ENCODE results near the gene ASAH2B. TPM values are rescaled to one million over a fixed set of nuclear protein-coding genes. Genes with fewer than 3 reads are reported as not detected.
A peak's percentile ranks its signal among the peaks of the same experiment; 100 is the strongest.
"Not testable (repeated sequence)": the region's sequence is repeated elsewhere in the genome, so short reads cannot be mapped to it uniquely, and the experiment has no call there.

ASAH2B gene
- polyA plus RNA-seq, 4 donors = 4.8 to 17.2 (median 10.3) TPM

DNA sequence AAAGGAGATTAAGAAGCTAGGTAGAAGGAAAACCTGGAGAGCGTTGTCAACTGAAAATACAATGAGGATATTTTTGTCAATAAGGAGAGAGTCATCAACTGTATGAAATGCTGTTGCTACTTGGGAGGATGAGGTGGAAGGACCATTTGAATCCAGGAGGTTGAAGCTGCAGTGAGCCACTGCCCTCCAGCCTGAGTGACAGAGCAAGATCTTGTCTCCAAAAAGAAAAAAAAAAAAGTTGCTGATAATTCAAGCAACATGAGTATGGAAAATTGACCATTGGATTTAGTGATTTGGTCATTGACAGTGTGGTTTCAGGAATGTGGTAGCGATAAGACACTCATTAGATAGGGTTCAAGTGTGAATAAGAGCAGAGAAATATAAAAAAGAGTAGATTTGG lies 11.6 kb upstream of the ASAH2B start:
- H3K27me3 ChIP-seq (ENCODE audit: control insufficient read depth in 3 of 3, insufficient read depth in 3 of 3, low read length in 3 of 3); H3K4me1 ChIP-seq (ENCODE audit: control insufficient read depth in 3 of 3, insufficient read depth in 2 of 3, low read depth in 1 of 3, low read length in 2 of 3); H3K36me3 ChIP-seq (ENCODE audit: control insufficient read depth in 3 of 3, insufficient read depth in 2 of 3, low read depth in 1 of 3, low read length in 3 of 3); H3K27ac ChIP-seq (ENCODE audit: low read depth in 1 of 3, low read length in 2 of 3); FAIRE-seq; H3K9me3 ChIP-seq (ENCODE audit: control insufficient read depth in 2 of 2, insufficient read depth in 1 of 2, low read depth in 1 of 2, low read length in 1 of 2); H3K4me3 ChIP-seq (ENCODE audit: low read depth in 1 of 3, low read length in 3 of 3); DNase-seq: not testable (repeated sequence)
- WGBS, 3 donors = 84 to 93% (median 90%) methylated on average over 2 of the region's 2 CpGs

DNA sequence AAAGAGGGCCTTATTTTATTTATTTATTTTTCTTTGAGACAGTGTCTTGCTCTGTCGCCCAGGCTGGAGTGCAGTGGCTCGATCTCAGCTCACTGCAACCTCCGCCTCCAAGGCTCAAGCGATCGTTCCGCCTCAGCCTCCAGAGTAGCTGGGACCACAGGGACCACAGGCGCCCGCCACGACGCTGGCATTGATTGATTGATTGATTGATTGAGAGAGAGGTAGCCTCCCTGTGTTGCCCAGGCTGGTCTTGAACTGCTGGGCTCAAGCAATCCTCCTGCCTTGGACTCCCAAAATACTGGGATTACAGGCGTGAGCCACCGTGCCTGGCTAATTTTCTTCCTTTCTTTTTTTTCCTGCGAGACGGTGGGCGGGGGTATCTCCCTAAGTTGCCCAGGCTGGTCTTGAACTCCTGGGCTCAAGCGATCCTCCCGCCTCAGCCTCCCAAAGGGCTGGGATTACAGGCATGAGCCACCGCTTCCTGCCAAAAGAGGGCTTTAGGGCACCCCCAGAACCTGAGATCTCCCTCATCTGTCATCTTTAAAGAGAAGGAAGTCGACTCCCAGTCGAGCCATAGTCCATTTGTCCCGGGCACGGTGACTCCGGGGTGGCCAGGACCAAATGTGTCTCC lies 634 bp upstream of the ASAH2B start:
- H3K27ac ChIP-seq (ENCODE audit: low read depth in 1 of 3, low read length in 2 of 3) = peak overlapping the region; percentile 43 to 92 (median 64)
- H3K27me3 ChIP-seq (ENCODE audit: control insufficient read depth in 3 of 3, insufficient read depth in 3 of 3, low read length in 3 of 3) = not testable (repeated sequence)

DNA sequence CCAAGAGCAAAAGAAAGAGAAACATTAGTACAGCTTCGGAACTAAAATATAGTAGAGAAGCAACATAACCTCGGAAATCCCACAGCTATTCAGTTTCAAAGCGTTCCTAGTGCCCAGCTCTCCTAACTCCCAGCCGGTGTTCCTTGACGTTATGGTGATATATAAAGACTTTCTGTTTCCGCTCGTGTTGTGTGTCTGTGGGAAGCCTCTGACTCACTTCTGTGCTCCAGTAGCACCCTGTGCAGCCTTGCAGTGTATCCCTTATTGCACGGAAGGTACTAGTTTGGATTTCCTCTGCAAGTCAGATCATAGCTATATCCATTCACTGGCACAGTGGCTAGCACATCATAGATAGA lies 535 bp downstream of the ASAH2B start:
- Histone ChIP-seq H3K4me3 (ENCODE audit: low read depth in 1 of 3, low read length in 3 of 3) (peak overlapping the region in 2 of 3 donors; percentile 48 to 73), H3K36me3 (ENCODE audit: control insufficient read depth in 3 of 3, insufficient read depth in 2 of 3, low read depth in 1 of 3, low read length in 3 of 3) (no peaks in the 10 kb centered on the region), H3K9me3 (ENCODE audit: control insufficient read depth in 2 of 2, insufficient read depth in 1 of 2, low read depth in 1 of 2, low read length in 1 of 2) (no peaks in the 10 kb centered on the region), H3K27ac (ENCODE audit: low read depth in 1 of 3, low read length in 2 of 3) (peak overlapping the region; percentile 37 to 92 (median 64)), H3K4me1 (ENCODE audit: control insufficient read depth in 3 of 3, insufficient read depth in 2 of 3, low read depth in 1 of 3, low read length in 2 of 3) (no peaks in the 10 kb centered on the region), H3K27me3 (ENCODE audit: control insufficient read depth in 3 of 3, insufficient read depth in 3 of 3, low read length in 3 of 3) (no peaks in the 10 kb centered on the region)
- WGBS, 3 donors = 1% methylated on average over 8 of the region's 8 CpGs
- no peak for FAIRE-seq
- peak in 1 of 2 donors; percentile 42 for DNase-seq

More for the DNA sequence above, 634 bp upstream of the ASAH2B start:
- DNase-seq; H3K9me3 ChIP-seq (ENCODE audit: control insufficient read depth in 2 of 2, insufficient read depth in 1 of 2, low read depth in 1 of 2, low read length in 1 of 2); H3K4me1 ChIP-seq (ENCODE audit: control insufficient read depth in 3 of 3, insufficient read depth in 2 of 3, low read depth in 1 of 3, low read length in 2 of 3); FAIRE-seq; H3K36me3 ChIP-seq (ENCODE audit: control insufficient read depth in 3 of 3, insufficient read depth in 2 of 3, low read depth in 1 of 3, low read length in 3 of 3): not testable (repeated sequence)
- 68 to 71% (median 69%) methylated on average over 23 of the region's 23 CpGs for WGBS, 3 donors
- peak overlapping the region; percentile 48 to 76 (median 73) for H3K4me3 ChIP-seq (ENCODE audit: low read depth in 1 of 3, low read length in 3 of 3)

DNA sequence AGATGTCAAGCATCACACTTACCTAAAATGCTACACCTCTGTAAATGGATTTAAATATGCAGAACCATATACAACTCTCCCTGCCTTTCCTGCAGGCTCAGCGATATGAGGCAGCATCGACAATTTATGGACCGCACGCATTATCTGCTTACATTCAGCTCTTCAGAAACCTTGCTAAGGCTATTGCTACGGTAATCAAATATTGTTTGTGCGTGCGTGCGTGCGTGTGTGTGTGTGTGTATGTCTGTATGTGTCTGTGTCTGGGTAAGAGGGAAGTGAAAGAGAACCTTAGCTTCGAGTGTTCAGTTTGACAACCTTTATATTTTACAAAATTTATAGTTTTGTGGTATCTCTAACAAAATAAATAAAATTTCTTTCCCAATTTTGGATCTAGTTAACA lies 3.1 kb downstream of the ASAH2B start:
- not testable (repeated sequence) for H3K27ac ChIP-seq (ENCODE audit: low read depth in 1 of 3, low read length in 2 of 3); FAIRE-seq; H3K4me3 ChIP-seq (ENCODE audit: low read depth in 1 of 3, low read length in 3 of 3); H3K27me3 ChIP-seq (ENCODE audit: control insufficient read depth in 3 of 3, insufficient read depth in 3 of 3, low read length in 3 of 3); DNase-seq; H3K4me1 ChIP-seq (ENCODE audit: control insufficient read depth in 3 of 3, insufficient read depth in 2 of 3, low read depth in 1 of 3, low read length in 2 of 3); H3K9me3 ChIP-seq (ENCODE audit: control insufficient read depth in 2 of 2, insufficient read depth in 1 of 2, low read depth in 1 of 2, low read length in 1 of 2); H3K36me3 ChIP-seq (ENCODE audit: control insufficient read depth in 3 of 3, insufficient read depth in 2 of 3, low read depth in 1 of 3, low read length in 3 of 3)
- WGBS, 3 donors = 92 to 98% (median 92%) methylated on average over 10 of the region's 10 CpGs

DNA sequence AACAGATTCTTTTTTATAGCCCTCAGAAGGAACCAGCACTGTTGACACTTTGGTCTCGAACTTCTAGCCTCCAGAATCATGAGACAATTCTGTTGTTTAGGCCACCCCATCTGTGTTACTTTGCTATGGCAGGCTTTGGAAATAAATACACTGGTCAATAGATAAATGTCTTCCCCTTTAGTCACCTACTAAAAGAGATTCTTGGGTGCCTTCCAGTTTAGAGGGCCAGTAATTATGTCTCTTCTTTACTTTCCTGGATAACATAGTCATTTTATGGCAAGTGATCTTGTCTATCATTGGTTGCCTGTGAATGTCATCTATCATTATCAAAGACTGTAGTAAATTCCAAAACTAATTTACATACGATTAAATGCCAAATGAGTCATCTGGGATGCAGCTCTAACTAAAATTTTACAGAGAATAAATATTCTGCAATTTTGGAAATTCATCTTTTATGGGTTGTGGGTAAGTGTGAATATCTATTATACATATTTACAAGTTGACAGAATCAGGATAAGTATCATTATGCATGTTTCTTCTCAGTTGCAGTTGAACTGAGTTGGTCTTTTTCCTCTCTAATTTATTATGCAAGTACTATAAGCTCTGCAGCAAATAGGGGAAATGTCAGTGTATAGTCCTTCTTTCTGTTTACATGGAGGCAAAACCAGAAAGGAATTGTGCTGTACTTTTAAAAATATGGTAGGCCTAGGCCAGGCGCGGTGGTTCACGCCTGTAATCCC lies 27.2 kb downstream of the ASAH2B start:
- H3K9me3 ChIP-seq (ENCODE audit: control insufficient read depth in 2 of 2, insufficient read depth in 1 of 2, low read depth in 1 of 2, low read length in 1 of 2); H3K36me3 ChIP-seq (ENCODE audit: control insufficient read depth in 3 of 3, insufficient read depth in 2 of 3, low read depth in 1 of 3, low read length in 3 of 3); H3K27me3 ChIP-seq (ENCODE audit: control insufficient read depth in 3 of 3, insufficient read depth in 3 of 3, low read length in 3 of 3); DNase-seq; H3K4me3 ChIP-seq (ENCODE audit: low read depth in 1 of 3, low read length in 3 of 3); H3K27ac ChIP-seq (ENCODE audit: low read depth in 1 of 3, low read length in 2 of 3); H3K4me1 ChIP-seq (ENCODE audit: control insufficient read depth in 3 of 3, insufficient read depth in 2 of 3, low read depth in 1 of 3, low read length in 2 of 3); FAIRE-seq: not testable (repeated sequence)
- WGBS, 3 donors = 83 to 99% (median 95%) methylated on average over 4 to 5 of the region's 5 CpGs

DNA sequence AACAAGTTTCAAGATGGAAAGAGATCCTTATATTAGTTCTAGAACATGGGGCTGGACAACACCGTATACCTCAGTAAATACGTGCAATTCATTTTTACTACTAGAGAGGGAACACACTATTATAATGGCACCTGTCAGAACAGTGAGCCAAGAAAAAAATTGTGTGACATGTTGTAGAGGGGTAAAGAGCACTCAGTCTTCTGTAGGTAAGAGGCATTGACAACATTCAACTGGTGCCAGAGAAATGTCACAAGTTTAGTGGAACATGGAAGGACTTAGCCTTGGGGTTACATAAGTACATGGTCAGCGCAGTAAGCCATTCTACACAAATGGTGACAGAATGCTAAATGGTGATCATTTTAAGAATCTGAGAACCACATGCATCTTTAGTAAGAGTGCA lies 32.3 kb downstream of the ASAH2B start:
- 90 to 100% (median 92%) methylated on average over 3 of the region's 3 CpGs for WGBS, 3 donors
- H3K27ac ChIP-seq (ENCODE audit: low read depth in 1 of 3, low read length in 2 of 3); H3K4me3 ChIP-seq (ENCODE audit: low read depth in 1 of 3, low read length in 3 of 3); H3K27me3 ChIP-seq (ENCODE audit: control insufficient read depth in 3 of 3, insufficient read depth in 3 of 3, low read length in 3 of 3); H3K36me3 ChIP-seq (ENCODE audit: control insufficient read depth in 3 of 3, insufficient read depth in 2 of 3, low read depth in 1 of 3, low read length in 3 of 3); H3K9me3 ChIP-seq (ENCODE audit: control insufficient read depth in 2 of 2, insufficient read depth in 1 of 2, low read depth in 1 of 2, low read length in 1 of 2); FAIRE-seq; H3K4me1 ChIP-seq (ENCODE audit: control insufficient read depth in 3 of 3, insufficient read depth in 2 of 3, low read depth in 1 of 3, low read length in 2 of 3); DNase-seq: not testable (repeated sequence)

DNA sequence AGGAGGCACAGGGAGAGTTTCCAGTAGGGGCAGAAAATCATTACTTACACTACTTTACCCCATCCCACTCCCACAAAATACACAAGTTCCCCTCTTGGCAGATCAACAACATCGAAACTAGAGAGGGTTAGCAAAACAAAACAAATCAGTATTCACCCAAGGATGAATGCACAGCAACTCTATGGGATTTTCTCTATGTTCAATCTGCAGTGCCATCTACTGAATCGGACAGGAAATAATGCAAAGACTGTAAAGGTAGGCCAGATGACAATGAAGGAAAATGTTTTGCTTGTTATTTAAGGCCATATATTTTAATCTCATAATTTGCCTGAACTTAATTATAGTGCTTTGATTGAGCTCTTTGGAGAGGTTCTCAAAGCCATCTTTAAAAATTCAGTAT lies 35.1 kb downstream of the ASAH2B start:
- H3K9me3 ChIP-seq (ENCODE audit: control insufficient read depth in 2 of 2, insufficient read depth in 1 of 2, low read depth in 1 of 2, low read length in 1 of 2); H3K36me3 ChIP-seq (ENCODE audit: control insufficient read depth in 3 of 3, insufficient read depth in 2 of 3, low read depth in 1 of 3, low read length in 3 of 3); H3K4me1 ChIP-seq (ENCODE audit: control insufficient read depth in 3 of 3, insufficient read depth in 2 of 3, low read depth in 1 of 3, low read length in 2 of 3); H3K4me3 ChIP-seq (ENCODE audit: low read depth in 1 of 3, low read length in 3 of 3); FAIRE-seq; DNase-seq; H3K27ac ChIP-seq (ENCODE audit: low read depth in 1 of 3, low read length in 2 of 3); H3K27me3 ChIP-seq (ENCODE audit: control insufficient read depth in 3 of 3, insufficient read depth in 3 of 3, low read length in 3 of 3): not testable (repeated sequence)
- 58 to 68% (median 60%) methylated on average over 2 of the region's 2 CpGs for WGBS, 3 donors

DNA sequence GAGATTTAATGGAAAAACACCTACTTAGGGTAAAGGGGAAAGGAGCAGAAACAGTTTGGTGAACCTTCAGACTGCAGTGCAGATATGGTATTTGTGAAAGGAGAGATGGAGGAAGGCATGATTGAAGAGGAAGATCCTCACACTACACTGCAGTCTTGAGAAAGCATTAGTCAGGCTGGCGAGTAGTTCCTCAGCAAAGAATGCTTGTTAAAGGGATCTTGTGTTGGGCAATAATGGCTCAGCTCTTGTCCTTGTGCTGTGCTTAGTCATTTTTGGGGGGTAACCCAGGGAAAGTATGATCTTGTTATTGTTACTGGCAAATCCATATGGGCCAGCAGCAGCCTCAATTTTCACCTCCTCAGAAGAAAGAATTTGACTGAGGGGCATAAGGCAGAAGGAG lies 40.3 kb downstream of the ASAH2B start:
- not testable (repeated sequence) for H3K36me3 ChIP-seq (ENCODE audit: control insufficient read depth in 3 of 3, insufficient read depth in 2 of 3, low read depth in 1 of 3, low read length in 3 of 3); H3K9me3 ChIP-seq (ENCODE audit: control insufficient read depth in 2 of 2, insufficient read depth in 1 of 2, low read depth in 1 of 2, low read length in 1 of 2); FAIRE-seq; H3K27ac ChIP-seq (ENCODE audit: low read depth in 1 of 3, low read length in 2 of 3); H3K27me3 ChIP-seq (ENCODE audit: control insufficient read depth in 3 of 3, insufficient read depth in 3 of 3, low read length in 3 of 3); DNase-seq; H3K4me3 ChIP-seq (ENCODE audit: low read depth in 1 of 3, low read length in 3 of 3); H3K4me1 ChIP-seq (ENCODE audit: control insufficient read depth in 3 of 3, insufficient read depth in 2 of 3, low read depth in 1 of 3, low read length in 2 of 3)
- WGBS, 3 donors = 69 to 85% (median 83%) methylated on average over 1 of the region's 1 CpG

DNA sequence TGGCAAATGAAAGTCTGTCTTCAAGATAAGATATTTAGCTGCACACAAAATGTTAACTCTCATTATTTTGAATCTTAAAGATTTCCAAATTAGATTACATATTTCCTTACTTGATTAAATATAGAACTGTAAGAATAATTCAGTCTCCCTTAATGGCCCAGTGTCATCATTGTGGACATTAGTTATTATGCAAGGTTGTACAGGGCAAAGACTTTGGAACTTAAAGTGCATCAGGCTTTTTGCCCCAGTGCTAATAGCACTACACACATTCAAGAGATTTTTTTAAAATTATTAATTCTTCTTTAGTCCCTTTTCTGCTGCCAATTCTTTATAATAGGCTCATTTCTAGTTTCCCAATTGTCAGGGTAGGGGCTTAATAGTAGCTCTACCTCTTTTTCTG lies 42.3 kb downstream of the ASAH2B start:
- H3K4me1 ChIP-seq (ENCODE audit: control insufficient read depth in 3 of 3, insufficient read depth in 2 of 3, low read depth in 1 of 3, low read length in 2 of 3) = not testable (repeated sequence)

More for the DNA sequence above, 42.3 kb downstream of the ASAH2B start:
- FAIRE-seq; DNase-seq; H3K36me3 ChIP-seq (ENCODE audit: control insufficient read depth in 3 of 3, insufficient read depth in 2 of 3, low read depth in 1 of 3, low read length in 3 of 3); H3K4me3 ChIP-seq (ENCODE audit: low read depth in 1 of 3, low read length in 3 of 3); H3K9me3 ChIP-seq (ENCODE audit: control insufficient read depth in 2 of 2, insufficient read depth in 1 of 2, low read depth in 1 of 2, low read length in 1 of 2); H3K27ac ChIP-seq (ENCODE audit: low read depth in 1 of 3, low read length in 2 of 3); H3K27me3 ChIP-seq (ENCODE audit: control insufficient read depth in 3 of 3, insufficient read depth in 3 of 3, low read length in 3 of 3): not testable (repeated sequence)
